BJ (cell line): Measurements from ENCODE around the gene CAPN3. TPM values are rescaled to one million over a fixed set of nuclear protein-coding genes. Genes with fewer than 3 reads are reported as not detected.
"Not testable (repeated sequence)": the region's sequence is repeated elsewhere in the genome, so short reads cannot be mapped to it uniquely, and the experiment has no call there.

ENCODE experiments used
- CTCF ChIA-PET: fragments of 350-600 bp; formaldehyde crosslinking; extraction: SDS; loops from one replicate; lab custom pipeline; 2021; ENCODE audit warnings: antibody characterized with exemption, inconsistent platforms; lab: Yijun Ruan, JAX
- POLR2A ChIA-PET: fragments of 300-600 bp; sonication (Branson Sonifier 250); formaldehyde crosslinking; extraction: SDS; loops from one replicate; lab custom pipeline; 2021; ENCODE audit warnings: antibody characterized with exemption; lab: Charles Lee
- DNase-seq: peaks from one replicate; pipeline ENCODE4 v3.0.0-alpha.2; 2011; ENCODE audit warnings: low read depth
- H3K27me3 ChIP-seq: 2 replicates; pipeline ENCODE4 v1.6.0; 2011; ENCODE audit warnings: low read length; ENCODE audit not compliant: control insufficient read depth, insufficient read depth
- H3K36me3 ChIP-seq: 2 replicates; pipeline ENCODE4 v1.5.1; 2011; ENCODE audit warnings: low read length; ENCODE audit not compliant: control insufficient read depth, insufficient read depth
- H3K4me3 ChIP-seq: 2 replicates; pipeline ENCODE4 v1.5.1; 2011; ENCODE audit warnings: low read depth, mild to moderate bottlenecking, control low read depth, low read length
- CTCF ChIP-seq: IDR thresholded peaks from 2 replicates; pipeline ENCODE4 v1.5.1; 2011; ENCODE audit warnings: low read depth, mild to moderate bottlenecking, control low read depth, inconsistent platforms, low read length, moderate library complexity; ENCODE audit not compliant: insufficient read depth
- polyA minus RNA-seq: library from RNA; depleted of rRNA, polyadenylated mRNA; stranded (reverse); fragments of >200 nt; gene quantifications from 2 replicates; pipeline ENCODE4 v1.2.3, GENCODE V29; 2011; rRNA and poly(A)+ RNA removed
- polyA plus RNA-seq: library from polyadenylated mRNA; depleted of rRNA; stranded (reverse); fragments of >200 nt; gene quantifications from 2 replicates; pipeline ENCODE4 v1.2.3, GENCODE V29; 2011; rRNA removed

CAPN3 gene
- polyA plus RNA-seq (5.3 and 6.6 TPM in 2 replicates), polyA minus RNA-seq (1.0 and 1.1 TPM in 2 replicates)

GRCh38 chr15:42359249-42359648 is at the start of gene CAPN3:
TSS of gene CAPN3 (plus strand) at chr15:42359501. CDS start at chr15:42359806, 305 bp downstream.
- Histone ChIP-seq H3K36me3 (no peaks in the 10 kb centered on the region), H3K27me3 (no peaks in the 10 kb centered on the region), H3K4me3 (no peak within 1 kb of the TSS)
- DNase-seq: no peak
- POLR2A ChIA-PET: no interaction called here
- no peak for TF ChIP-seq CTCF
- CTCF ChIA-PET: interaction anchor here (1.1 kb wide), 1 partner anchor 8 kb away, joined by 3 read pairs; no protein-coding TSS in a partner anchor

GRCh38 chr15:42313463-42313862 is 45.8 kb upstream of the CAPN3 start:
- no peak for TF ChIP-seq CTCF
- ChIA-PET POLR2A (no interaction called here), CTCF (no interaction called here)

GRCh38 chr15:42314818-42315217 is 44.5 kb upstream of the CAPN3 start:
- peaks cover 2% of the 10 kb centered on the region; the same call in 1 of the 2 replicates for H3K36me3 ChIP-seq
- ChIA-PET CTCF (no interaction called here), POLR2A (no interaction called here)
- no peak overlapping the region for H3K4me3 ChIP-seq
- H3K27me3 ChIP-seq: no peaks in the 10 kb centered on the region
- DNase-seq: no peak
- TF ChIP-seq CTCF: no peak

More at GRCh38 chr15:42313463-42313862, 45.8 kb upstream of the CAPN3 start:
- no peak for DNase-seq
- H3K36me3 ChIP-seq: peaks cover 2% of the 10 kb centered on the region; the same call in 1 of the 2 replicates
- no peaks in the 10 kb centered on the region for H3K27me3 ChIP-seq
- H3K4me3 ChIP-seq: no peak overlapping the region

- POLR2A ChIA-PET: no interaction called here
- no peak for TF ChIP-seq CTCF
- no peak overlapping the region for H3K4me3 ChIP-seq
- H3K27me3 ChIP-seq: no peaks in the 10 kb centered on the region
- H3K36me3 ChIP-seq: peaks cover 2% of the 10 kb centered on the region; the same call in 1 of the 2 replicates
- no peak for DNase-seq
- CTCF ChIA-PET: no interaction called here
Observed at GRCh38 chr15:42315521-42315920, 43.8 kb upstream of the CAPN3 start.

DNA sequence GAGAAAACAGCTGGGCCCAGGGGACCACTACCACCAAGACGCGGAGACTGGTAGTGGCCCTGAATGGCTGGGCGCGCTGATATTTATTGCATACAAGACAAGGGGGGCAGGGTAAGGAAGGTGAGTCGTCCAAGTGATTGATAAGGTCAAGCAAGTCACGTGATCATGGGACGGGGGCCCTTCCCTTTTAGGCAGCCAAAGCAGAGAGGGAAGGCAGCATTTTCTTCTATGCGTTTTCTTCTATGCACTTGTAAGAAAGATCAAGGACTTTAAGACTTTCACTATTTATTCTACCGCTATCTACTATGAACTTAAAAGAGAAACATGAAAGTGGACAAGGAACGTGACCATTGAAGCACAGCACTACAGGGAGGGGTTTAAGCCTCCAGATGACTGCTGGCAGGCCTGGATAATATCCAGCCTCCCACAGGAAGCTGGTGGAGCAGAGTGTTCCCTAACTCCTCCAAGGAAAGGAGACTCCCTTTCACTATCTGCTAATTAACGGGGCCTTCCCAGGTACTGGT is 43.0 kb upstream of the CAPN3 start:
- DNase-seq, CTCF ChIA-PET: not testable (repeated sequence)

GRCh38 chr15:42319206-42319605 is 40.1 kb upstream of the CAPN3 start:
- no peak for TF ChIP-seq CTCF
- DNase-seq: no peak
- Histone ChIP-seq H3K36me3 (0 out of 2 replicates have a peak, but pooled peaks cover 1% of the 10 kb centered on the region), H3K27me3 (no peaks in the 10 kb centered on the region), H3K4me3 (no peak overlapping the region)
- POLR2A ChIA-PET: no interaction called here
- CTCF ChIA-PET: interaction anchor here (0.6 kb wide), 1 partner anchor 39 kb away, joined by 3 read pairs; no protein-coding TSS in a partner anchor

More for the DNA sequence above, 43.0 kb upstream of the CAPN3 start:
- H3K36me3 ChIP-seq, POLR2A ChIA-PET, H3K27me3 ChIP-seq, H3K4me3 ChIP-seq: not testable (repeated sequence)
